Stimulated activated memory B cell treated with anti-CD40 and anti-IgM and Interleukin-4, amounts not matched to agents 10 μg/mL and 1 μg/mL and 100 μg/mL, for 72 hours (primary cell): ENCODE results near the gene TFAP2A.

ENCODE experiments used
- ATAC-seq: fragments of 150-1000 bp; cut with Tn5 transposase; 2 replicates; pipeline ENCODE4 v1.10.0; 2021
- H3K27ac Mint-ChIP-seq: one replicate; pipeline ENCODE4 v1.8.0; 2022; ENCODE audit warnings: mild to moderate bottlenecking, mixed read lengths
- H3K27me3 Mint-ChIP-seq: one replicate; pipeline ENCODE4 v1.8.0; 2022; ENCODE audit warnings: mixed read lengths
- H3K36me3 Mint-ChIP-seq: one replicate; pipeline ENCODE4 v1.8.0; 2022; ENCODE audit warnings: mixed read lengths
- H3K4me1 Mint-ChIP-seq: one replicate; pipeline ENCODE4 v1.8.0; 2022; ENCODE audit warnings: mixed read lengths
- H3K4me3 Mint-ChIP-seq: one replicate; pipeline ENCODE4 v1.8.0; 2022; ENCODE audit warnings: mild to moderate bottlenecking, moderate library complexity, mixed read lengths
- H3K9me3 Mint-ChIP-seq: one replicate; pipeline ENCODE4 v1.8.0; 2022; ENCODE audit warnings: mixed read lengths

Gene TFAP2A

GRCh38 chr6:10410207-10411050 lies 4.4 kb downstream of the TFAP2A start:
- Mint-ChIP-seq H3K27me3 (peaks cover 87% of the 10 kb centered on the region), H3K27ac (no peak overlapping the region), H3K4me3 (peak overlapping the region; percentile 72), H3K4me1 (peaks cover 28% of the 10 kb centered on the region), H3K36me3 (peaks cover 23% of the 10 kb centered on the region), H3K9me3 (peaks cover 18% of the 10 kb centered on the region)
- no peak for ATAC-seq

DNA sequence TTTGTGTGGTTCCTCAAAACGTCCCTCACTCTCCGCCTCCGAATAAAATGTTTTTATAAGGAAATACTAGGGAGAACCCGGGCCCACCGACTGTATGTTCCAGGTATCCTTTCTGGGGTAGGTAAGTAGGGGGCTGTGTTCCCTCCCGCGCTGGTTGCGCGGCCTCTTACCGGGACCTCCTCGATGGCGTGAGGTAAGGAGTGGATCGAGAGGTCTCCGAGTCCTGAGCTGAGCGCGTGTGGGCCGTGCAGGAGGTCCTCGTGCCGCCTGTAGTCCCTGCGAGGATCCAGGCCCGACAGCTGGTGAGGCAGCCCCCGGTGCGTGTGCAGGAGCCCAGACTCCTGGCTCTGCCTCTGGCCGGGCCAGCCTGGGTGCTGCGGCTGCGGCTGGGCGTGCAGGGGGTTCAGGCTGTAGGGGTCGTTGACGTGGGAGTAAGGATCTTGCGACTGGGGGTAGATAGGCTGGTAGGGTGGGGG lies 5.1 kb downstream of the TFAP2A start:
- peaks cover 81% of the 10 kb centered on the region for H3K27me3 Mint-ChIP-seq
- H3K36me3 Mint-ChIP-seq = peaks cover 23% of the 10 kb centered on the region
- ATAC-seq = no peak
- no peak overlapping the region for H3K27ac Mint-ChIP-seq
- peaks cover 18% of the 10 kb centered on the region for H3K9me3 Mint-ChIP-seq
- peak overlapping the region; percentile 33 for H3K4me3 Mint-ChIP-seq
- peaks cover 28% of the 10 kb centered on the region for H3K4me1 Mint-ChIP-seq

DNA sequence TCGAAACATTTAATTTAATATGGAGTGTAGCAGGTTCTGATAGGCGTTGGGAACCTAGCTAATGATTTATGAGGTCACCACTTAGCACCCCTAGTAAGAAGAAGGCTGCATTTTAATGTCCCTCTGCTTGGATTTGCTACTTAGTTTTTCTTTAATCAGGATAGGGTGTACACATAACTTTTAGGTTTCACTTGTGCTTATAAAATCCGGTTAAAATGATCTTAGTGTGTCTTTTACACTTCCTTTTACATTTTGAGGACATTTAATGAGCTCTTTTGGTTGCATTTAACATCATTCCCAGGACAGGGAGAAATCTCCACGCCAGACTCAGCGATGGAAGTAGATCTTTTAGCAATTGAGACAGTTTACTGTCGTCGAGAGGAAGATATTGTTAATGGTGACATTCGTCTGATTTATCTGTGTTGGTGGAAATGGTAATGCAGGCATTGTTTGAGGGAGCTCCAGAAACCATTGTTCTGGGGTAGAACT lies 5.6 kb downstream of the TFAP2A start:
- H3K9me3 Mint-ChIP-seq = peaks cover 18% of the 10 kb centered on the region
- H3K4me3 Mint-ChIP-seq = no peak overlapping the region
- H3K36me3 Mint-ChIP-seq = peaks cover 23% of the 10 kb centered on the region
- peaks cover 28% of the 10 kb centered on the region for H3K4me1 Mint-ChIP-seq
- peaks cover 76% of the 10 kb centered on the region for H3K27me3 Mint-ChIP-seq
- no peak for ATAC-seq
- no peak overlapping the region for H3K27ac Mint-ChIP-seq

DNA sequence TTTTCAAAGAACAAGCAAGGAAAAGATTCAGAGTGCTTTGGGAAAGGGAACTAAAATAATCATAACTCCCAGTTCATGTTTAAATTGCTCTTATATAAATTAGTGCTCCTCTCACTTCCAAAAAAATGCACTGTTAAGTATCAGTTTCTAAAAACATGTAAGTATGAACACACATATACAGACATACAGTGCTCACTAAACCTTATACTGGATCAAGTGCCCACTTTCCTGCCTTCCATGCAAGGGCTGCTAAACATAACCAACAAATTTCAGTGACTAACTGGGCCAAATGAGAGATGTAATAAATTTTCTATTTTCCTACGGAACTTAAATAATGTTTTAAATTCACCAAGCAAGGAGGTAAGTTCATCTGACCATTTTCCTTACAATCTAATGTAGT lies 6.4 kb downstream of the TFAP2A start:
- ATAC-seq = no peak

GRCh38 chr6:10407674-10408054 lies 7.2 kb downstream of the TFAP2A start:
- no peak for ATAC-seq
- no peak overlapping the region for H3K27ac Mint-ChIP-seq
- H3K27me3 Mint-ChIP-seq = peaks cover 61% of the 10 kb centered on the region

More for the DNA sequence above, 6.4 kb downstream of the TFAP2A start:
- H3K4me3 Mint-ChIP-seq = no peak overlapping the region
- peaks cover 24% of the 10 kb centered on the region for H3K4me1 Mint-ChIP-seq
- peaks cover 68% of the 10 kb centered on the region for H3K27me3 Mint-ChIP-seq
- H3K27ac Mint-ChIP-seq = no peak overlapping the region
- H3K9me3 Mint-ChIP-seq = peaks cover 18% of the 10 kb centered on the region
- H3K36me3 Mint-ChIP-seq = peaks cover 23% of the 10 kb centered on the region

DNA sequence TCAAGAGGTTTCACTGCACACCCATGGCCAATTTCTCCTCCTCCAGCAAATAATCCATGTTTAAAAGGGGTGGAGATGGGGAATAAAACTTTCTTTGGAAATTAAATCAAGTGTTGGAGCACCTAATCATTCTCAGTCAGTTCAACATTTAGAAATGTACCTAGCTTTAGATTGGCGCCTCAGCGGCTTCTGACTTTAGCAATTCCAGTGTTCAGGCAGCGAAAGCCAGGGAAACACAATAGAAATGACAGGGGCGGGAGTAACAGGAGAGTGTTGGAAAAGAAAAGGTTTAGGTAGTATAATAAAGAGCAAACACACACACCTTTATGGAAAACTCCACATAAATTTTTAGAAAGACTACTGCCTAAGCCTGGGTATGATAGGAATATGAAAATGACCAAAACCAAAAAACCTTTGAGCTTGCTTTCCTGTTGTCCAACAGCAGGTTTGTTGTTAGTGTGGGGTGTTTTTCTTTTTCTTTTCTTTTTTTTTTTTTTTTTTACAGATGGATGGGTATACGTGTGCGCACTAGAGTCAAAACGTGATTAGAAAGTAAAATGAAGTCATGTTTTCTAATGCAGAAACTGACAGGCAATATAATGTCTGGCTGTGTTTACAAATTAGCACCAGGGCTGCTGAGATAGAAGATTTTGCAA lies 7.7 kb downstream of the TFAP2A start:
- Mint-ChIP-seq H3K27ac (no peak overlapping the region), H3K36me3 (peaks cover 20% of the 10 kb centered on the region), H3K9me3 (peaks cover 21% of the 10 kb centered on the region), H3K4me1 (peaks cover 15% of the 10 kb centered on the region), H3K27me3 (peaks cover 57% of the 10 kb centered on the region), H3K4me3 (no peak overlapping the region)
- ATAC-seq = no peak

More at GRCh38 chr6:10407674-10408054, 7.2 kb downstream of the TFAP2A start:
- Mint-ChIP-seq H3K36me3 (peaks cover 23% of the 10 kb centered on the region), H3K4me1 (peaks cover 17% of the 10 kb centered on the region), H3K4me3 (no peak overlapping the region), H3K9me3 (peaks cover 21% of the 10 kb centered on the region)

GRCh38 chr6:10406556-10406955 lies 8.3 kb downstream of the TFAP2A start:
- Mint-ChIP-seq H3K4me3 (no peak overlapping the region), H3K27ac (no peak overlapping the region), H3K4me1 (peaks cover 9% of the 10 kb centered on the region), H3K36me3 (peaks cover 15% of the 10 kb centered on the region), H3K27me3 (peaks cover 55% of the 10 kb centered on the region), H3K9me3 (peaks cover 21% of the 10 kb centered on the region)
- ATAC-seq = no peak

DNA sequence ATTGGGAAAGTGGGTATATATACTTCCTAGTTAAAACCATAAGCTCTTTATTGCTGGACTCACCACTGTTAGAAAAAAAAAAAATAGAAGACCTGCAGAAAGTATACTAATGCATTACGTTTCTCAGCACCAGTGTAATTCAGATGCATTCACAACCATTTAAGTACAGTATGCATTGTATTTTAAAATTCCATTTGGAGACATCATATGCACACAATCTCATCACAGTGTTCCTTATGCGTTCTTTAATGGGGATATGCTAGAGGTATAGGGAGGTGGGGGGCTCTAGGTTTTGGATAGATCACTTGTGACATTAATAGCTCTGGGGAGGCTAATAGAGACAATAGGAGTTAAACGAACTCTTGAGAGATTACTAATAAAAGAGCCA lies 9.4 kb downstream of the TFAP2A start:
- H3K4me3 Mint-ChIP-seq = peak overlapping the region; percentile 21
- H3K9me3 Mint-ChIP-seq = peaks cover 19% of the 10 kb centered on the region
- H3K4me1 Mint-ChIP-seq = no peaks in the 10 kb centered on the region
- H3K27me3 Mint-ChIP-seq = peaks cover 55% of the 10 kb centered on the region
- H3K36me3 Mint-ChIP-seq = peaks cover 6% of the 10 kb centered on the region
- no peak overlapping the region for H3K27ac Mint-ChIP-seq
- ATAC-seq = no peak

- no peak for ATAC-seq
- Mint-ChIP-seq H3K36me3 (peaks cover 6% of the 10 kb centered on the region), H3K27ac (peak overlapping the region; percentile 83), H3K4me1 (no peaks in the 10 kb centered on the region), H3K27me3 (peaks cover 55% of the 10 kb centered on the region), H3K4me3 (peak overlapping the region; percentile 86), H3K9me3 (peaks cover 16% of the 10 kb centered on the region)
Measured at GRCh38 chr6:10404799-10405512, 9.9 kb downstream of the TFAP2A start.

GRCh38 chr6:10404107-10404798 lies 10.6 kb downstream of the TFAP2A start:
- peaks cover 55% of the 10 kb centered on the region for H3K27me3 Mint-ChIP-seq
- H3K9me3 Mint-ChIP-seq = peaks cover 11% of the 10 kb centered on the region

DNA sequence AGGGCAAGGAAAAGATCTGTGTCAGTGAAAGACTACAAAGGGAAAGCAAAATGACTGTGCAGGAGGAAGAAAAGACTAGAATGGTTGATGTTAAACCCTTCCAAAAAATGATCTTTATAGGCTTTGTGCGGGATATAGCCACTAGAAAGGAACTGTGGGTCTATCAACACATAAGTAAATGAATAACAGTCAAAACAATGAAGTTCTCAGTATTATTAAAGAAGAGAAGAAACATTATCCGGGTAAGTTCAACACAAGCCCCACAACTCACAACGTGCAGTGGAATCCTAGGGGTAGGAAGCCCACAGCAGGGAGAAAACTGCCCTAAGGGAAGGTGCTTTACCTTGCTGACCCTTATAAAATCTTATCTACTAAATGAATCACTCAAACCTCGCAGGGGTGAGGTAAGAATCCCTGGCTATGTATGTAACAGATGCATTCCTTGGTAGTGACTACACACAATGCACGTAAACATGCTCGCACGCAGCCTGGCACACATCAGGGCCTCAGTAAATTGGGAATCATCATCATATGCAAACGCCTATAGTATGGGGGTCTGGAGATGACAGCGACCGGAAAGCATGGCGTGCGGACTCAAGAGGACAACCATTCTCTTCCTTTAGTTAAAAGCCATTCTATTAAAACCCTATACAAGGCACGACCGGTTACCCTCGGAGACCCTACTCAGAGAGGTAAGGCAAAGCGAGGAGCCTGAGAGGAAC lies 11.3 kb downstream of the TFAP2A start:
- peak; percentile 29 for ATAC-seq
- H3K36me3 Mint-ChIP-seq = no peaks in the 10 kb centered on the region
- H3K9me3 Mint-ChIP-seq = peaks cover 14% of the 10 kb centered on the region
- peaks cover 59% of the 10 kb centered on the region for H3K27me3 Mint-ChIP-seq
- peak overlapping the region; percentile 84 for H3K4me3 Mint-ChIP-seq
- peak overlapping the region; percentile 83 for H3K27ac Mint-ChIP-seq
- no peaks in the 10 kb centered on the region for H3K4me1 Mint-ChIP-seq

More at GRCh38 chr6:10404107-10404798, 10.6 kb downstream of the TFAP2A start:
- peak; percentile 98 for ATAC-seq
- H3K4me3 Mint-ChIP-seq = peak overlapping the region; percentile 86
- peak overlapping the region; percentile 83 for H3K27ac Mint-ChIP-seq
- no peaks in the 10 kb centered on the region for H3K4me1 Mint-ChIP-seq
- H3K36me3 Mint-ChIP-seq = peaks cover 1% of the 10 kb centered on the region

DNA sequence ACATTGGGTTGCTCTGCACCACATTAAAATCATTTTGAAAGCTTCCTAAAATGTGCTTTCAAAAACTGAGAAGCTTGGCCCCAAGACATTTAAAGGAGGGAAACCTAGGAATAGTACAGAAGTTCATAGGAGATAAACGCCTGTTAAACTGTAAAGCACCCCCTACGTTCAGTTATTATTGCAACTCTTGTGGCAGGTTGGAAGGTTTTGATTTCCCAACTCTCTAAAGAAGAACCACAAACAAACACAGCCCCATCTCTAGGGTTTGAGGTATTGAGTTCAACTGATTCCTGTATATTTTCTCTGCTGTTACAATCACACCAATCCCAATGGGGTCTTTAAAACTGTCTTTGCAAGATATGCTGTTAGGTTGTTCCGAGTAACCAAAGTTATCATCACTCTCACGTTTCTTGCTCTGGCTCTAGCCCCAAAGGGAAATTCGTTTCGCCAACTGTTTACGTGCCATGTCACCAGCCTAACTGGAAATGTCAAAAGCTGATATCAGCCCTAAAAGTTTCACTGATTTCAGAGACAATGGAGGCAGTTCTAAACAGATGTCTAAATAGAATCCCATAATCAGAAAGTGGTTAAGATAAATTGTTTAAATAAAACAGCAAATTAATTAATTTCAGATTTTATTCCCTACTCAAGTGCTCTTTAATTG lies 12.1 kb downstream of the TFAP2A start:
- Mint-ChIP-seq H3K36me3 (no peaks in the 10 kb centered on the region), H3K4me3 (peak overlapping the region; percentile 31), H3K27me3 (peaks cover 66% of the 10 kb centered on the region), H3K4me1 (no peaks in the 10 kb centered on the region), H3K9me3 (peaks cover 14% of the 10 kb centered on the region), H3K27ac (no peak overlapping the region)
- no peak for ATAC-seq

GRCh38 chr6:10401632-10402223 lies 13.1 kb downstream of the TFAP2A start:
- Mint-ChIP-seq H3K27ac (no peak overlapping the region), H3K9me3 (peaks cover 14% of the 10 kb centered on the region), H3K27me3 (peaks cover 66% of the 10 kb centered on the region), H3K4me3 (no peak overlapping the region), H3K36me3 (no peaks in the 10 kb centered on the region), H3K4me1 (no peaks in the 10 kb centered on the region)
- ATAC-seq = no peak
